NB4 (cell line): ENCODE data around the gene LIG3.

Experiments
- DNase-seq: peaks from one replicate; pipeline ENCODE4 v3.0.0; 2010; ENCODE audit warnings: low read depth
- H3K4me3 ChIP-seq: one replicate; pipeline ENCODE4 v1.5.1; 2011; ENCODE audit warnings: mild to moderate bottlenecking, low read depth, low read length, moderate library complexity
- CTCF ChIP-seq: IDR thresholded peaks from one replicate; pipeline ENCODE4 v1.5.1; 2012; ENCODE audit warnings: low read depth, low read length
- MAX ChIP-seq: IDR thresholded peaks from 2 replicates; pipeline ENCODE4 v1.6.1; 2011; ENCODE audit warnings: low read depth, low read length
- MYC ChIP-seq: IDR thresholded peaks from 2 replicates; pipeline ENCODE4 v1.6.1; 2011; ENCODE audit warnings: low read depth, low read length
- POLR2A ChIP-seq: IDR thresholded peaks from 2 replicates; pipeline ENCODE4 v1.6.1; 2011; ENCODE audit warnings: mild to moderate bottlenecking; ENCODE audit not compliant: insufficient read length; ENCODE audit errors: extremely low read depth

The LIG3 gene

GRCh38 chr17:34979153-34979552 is 1.2 kb upstream of the LIG3 start:
- no peak for DNase-seq
- no peak for TF ChIP-seq MAX
- TF ChIP-seq POLR2A: no peak
- no peak for TF ChIP-seq MYC
- TF ChIP-seq CTCF: no peak

GRCh38 chr17:34979650-34980352 is 511 bp upstream of the LIG3 start:
- peak overlapping the region; percentile 80 for H3K4me3 ChIP-seq
- DNase-seq: peak; percentile 62
- TF ChIP-seq CTCF: no peak
- no peak for TF ChIP-seq MYC

More at GRCh38 chr17:34979153-34979552, 1.2 kb upstream of the LIG3 start:
- peak overlapping the region; percentile 80 for H3K4me3 ChIP-seq

- TF ChIP-seq CTCF (peak; percentile 46), MAX (peak; percentile 82), POLR2A (peak; percentile 48), MYC (peak; percentile 88)
- DNase-seq: peak; percentile 96
- peak overlapping the region; percentile 80 for H3K4me3 ChIP-seq
Measured at GRCh38 chr17:34980681-34981537, 597 bp downstream of the LIG3 start.

- peak overlapping the region; percentile 78 for H3K4me3 ChIP-seq
- peak; percentile 30 for DNase-seq
- no peak for TF ChIP-seq CTCF
- TF ChIP-seq MYC: no peak
- no peak for TF ChIP-seq MAX
- TF ChIP-seq POLR2A: no peak
Measured at GRCh38 chr17:34981538-34982241, 1.4 kb downstream of the LIG3 start.

GRCh38 chr17:34987232-34987631 is 6.9 kb downstream of the LIG3 start:
- no peak for TF ChIP-seq MYC
- TF ChIP-seq MAX: no peak
- TF ChIP-seq CTCF: no peak
- TF ChIP-seq POLR2A: no peak

More at GRCh38 chr17:34987232-34987631, 6.9 kb downstream of the LIG3 start:
- no peak for DNase-seq
- no peak overlapping the region for H3K4me3 ChIP-seq
